Measurements from ENCODE around the gene UBE3D.

Gene UBE3D

GRCh38 chr6:83069633-83070032, 4.0 kb upstream of the UBE3D start:
- Mint-ChIP-seq H3K4me1 (peaks cover 39% of the 10 kb centered on the region), H3K27me3 (no peaks in the 10 kb centered on the region), H3K4me3 (no peak overlapping the region), H3K27ac (no peak overlapping the region), H3K9me3 (no peaks in the 10 kb centered on the region), H3K36me3 (ENCODE audit: low read depth) (peaks cover 1% of the 10 kb centered on the region)
- no peak for DNase-seq
- no peak for ATAC-seq

DNA sequence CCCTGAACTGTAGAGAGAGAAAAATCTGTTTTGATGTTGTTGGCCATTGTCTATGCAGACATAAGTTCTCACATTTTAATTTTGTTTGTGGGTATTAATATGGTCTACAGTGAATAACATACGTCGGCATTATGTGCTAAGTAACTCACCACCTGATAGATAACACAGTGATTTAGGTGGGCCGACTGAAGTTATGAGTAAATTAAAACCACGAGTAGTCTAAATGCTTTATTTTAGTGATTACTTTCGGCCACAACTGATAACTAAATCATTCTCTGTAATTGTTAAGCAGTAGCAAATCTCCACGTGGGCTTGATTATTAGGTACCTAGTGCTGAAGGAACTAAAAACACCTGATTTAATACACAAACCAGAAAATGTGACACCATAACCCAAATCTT, 3.0 kb upstream of the UBE3D start:
- Mint-ChIP-seq H3K9me3 (no peaks in the 10 kb centered on the region), H3K4me3 (peak overlapping the region; percentile 85), H3K36me3 (ENCODE audit: low read depth) (peaks cover 1% of the 10 kb centered on the region), H3K27me3 (no peaks in the 10 kb centered on the region), H3K4me1 (peaks cover 49% of the 10 kb centered on the region), H3K27ac (peak overlapping the region; percentile 76)
- no peak for DNase-seq
- no peak for ATAC-seq

DNA sequence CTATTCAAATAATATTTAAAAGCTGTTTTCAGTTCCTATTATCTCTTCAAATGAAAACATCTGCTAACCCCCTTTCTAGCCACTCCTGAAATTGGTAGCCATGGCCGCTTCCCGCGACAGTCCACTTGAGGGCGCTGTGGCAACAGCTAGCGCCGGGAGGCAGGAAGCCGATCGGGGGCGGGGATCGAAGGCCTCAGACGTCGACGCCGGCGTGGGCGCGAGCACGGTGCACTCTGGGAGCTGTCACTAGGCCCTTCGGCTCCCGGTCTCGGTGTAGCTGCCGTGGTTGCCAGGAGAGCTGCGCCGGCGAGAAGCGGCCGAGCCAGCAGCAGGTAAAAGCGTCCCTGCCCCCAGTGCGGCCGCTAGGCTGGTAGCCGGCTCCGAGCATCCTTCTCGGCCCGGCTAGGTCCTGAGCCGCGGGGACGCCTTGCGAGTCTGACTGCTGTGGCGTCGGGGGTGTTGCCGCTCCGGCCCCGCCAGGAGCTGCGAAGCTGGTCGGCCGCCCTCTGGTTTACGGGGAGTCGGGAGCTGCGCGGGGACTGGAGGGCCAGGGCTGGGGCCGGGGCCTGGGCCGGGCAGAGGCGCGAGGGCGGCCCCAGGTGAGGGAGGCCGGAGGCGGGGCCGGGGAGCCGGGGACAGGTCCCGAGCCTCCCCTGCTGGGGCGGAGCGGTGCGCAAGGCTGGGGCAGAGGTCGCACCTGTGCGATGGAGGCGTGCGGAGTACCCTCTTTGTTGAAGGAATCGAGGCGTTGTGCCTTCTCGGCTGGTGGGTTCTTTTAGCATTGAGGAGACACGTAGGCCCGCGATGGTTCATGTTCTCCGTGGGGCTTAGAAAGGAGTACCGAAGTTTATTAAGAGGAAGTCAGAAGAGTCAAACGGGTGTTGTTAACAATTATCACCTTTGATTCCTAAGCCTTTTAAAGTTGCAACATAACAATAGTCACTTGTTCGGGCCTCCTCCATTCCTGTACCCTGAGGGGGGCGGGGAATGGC, 2.1 kb upstream of the UBE3D start, which contains the start of gene DOP1A:
TSS of gene DOP1A (plus strand) at position 224 of the 992 bp plus-strand sequence. CDS start 29,307 bp downstream, outside the sequence.
- peak within 1 kb of the TSS; percentile 76 for H3K27ac Mint-ChIP-seq
- DNase-seq (peak; percentile 98), ATAC-seq (peak; percentile 92)
- H3K4me1 Mint-ChIP-seq = peaks cover 50% of the 10 kb centered on the region
- no peaks in the 10 kb centered on the region for H3K9me3 Mint-ChIP-seq
- H3K36me3 Mint-ChIP-seq (ENCODE audit: low read depth) = peaks cover 2% of the 10 kb centered on the region
- H3K27me3 Mint-ChIP-seq = no peaks in the 10 kb centered on the region
- peak within 1 kb of the TSS; percentile 85 for H3K4me3 Mint-ChIP-seq

DNA sequence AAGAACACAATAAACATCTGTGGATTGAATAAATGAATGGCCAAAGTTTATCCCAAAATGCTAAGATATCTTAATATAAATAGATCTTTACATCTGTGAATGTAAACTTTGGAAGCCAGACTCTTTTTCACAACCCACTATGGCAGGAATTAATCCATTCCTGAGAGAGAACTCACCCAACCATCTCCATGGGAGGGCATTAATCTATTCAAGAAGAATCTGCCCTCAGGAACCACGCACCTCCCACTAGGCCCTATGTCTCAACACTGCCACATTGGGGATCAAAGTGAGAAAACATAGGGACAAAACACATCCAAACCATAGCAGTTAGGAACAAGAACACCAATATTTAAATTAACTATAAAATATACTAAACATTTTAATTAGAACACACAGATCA, 3.4 kb downstream of the UBE3D start:
- Mint-ChIP-seq H3K9me3 (no peaks in the 10 kb centered on the region), H3K27me3 (no peaks in the 10 kb centered on the region), H3K4me1 (peaks cover 24% of the 10 kb centered on the region), H3K4me3 (no peak overlapping the region), H3K27ac (no peak overlapping the region), H3K36me3 (ENCODE audit: low read depth) (peaks cover 9% of the 10 kb centered on the region)
- ATAC-seq = no peak
- DNase-seq = no peak

- H3K4me3 Mint-ChIP-seq = no peak overlapping the region
- no peaks in the 10 kb centered on the region for H3K9me3 Mint-ChIP-seq
- DNase-seq = no peak
- no peak overlapping the region for H3K27ac Mint-ChIP-seq
- peaks cover 16% of the 10 kb centered on the region for H3K36me3 Mint-ChIP-seq (ENCODE audit: low read depth)
- ATAC-seq = no peak
- no peaks in the 10 kb centered on the region for H3K27me3 Mint-ChIP-seq
- H3K4me1 Mint-ChIP-seq = peaks cover 22% of the 10 kb centered on the region
Observed at GRCh38 chr6:83061190-83061589, 4.5 kb downstream of the UBE3D start.

GRCh38 chr6:83057705-83058321, 7.8 kb downstream of the UBE3D start:
- Mint-ChIP-seq H3K36me3 (ENCODE audit: low read depth) (peaks cover 28% of the 10 kb centered on the region), H3K4me3 (no peak overlapping the region), H3K9me3 (no peaks in the 10 kb centered on the region), H3K27me3 (no peaks in the 10 kb centered on the region), H3K4me1 (peaks cover 4% of the 10 kb centered on the region), H3K27ac (no peak overlapping the region)
- DNase-seq (peak; percentile 5), ATAC-seq (peak; percentile 46)

DNA sequence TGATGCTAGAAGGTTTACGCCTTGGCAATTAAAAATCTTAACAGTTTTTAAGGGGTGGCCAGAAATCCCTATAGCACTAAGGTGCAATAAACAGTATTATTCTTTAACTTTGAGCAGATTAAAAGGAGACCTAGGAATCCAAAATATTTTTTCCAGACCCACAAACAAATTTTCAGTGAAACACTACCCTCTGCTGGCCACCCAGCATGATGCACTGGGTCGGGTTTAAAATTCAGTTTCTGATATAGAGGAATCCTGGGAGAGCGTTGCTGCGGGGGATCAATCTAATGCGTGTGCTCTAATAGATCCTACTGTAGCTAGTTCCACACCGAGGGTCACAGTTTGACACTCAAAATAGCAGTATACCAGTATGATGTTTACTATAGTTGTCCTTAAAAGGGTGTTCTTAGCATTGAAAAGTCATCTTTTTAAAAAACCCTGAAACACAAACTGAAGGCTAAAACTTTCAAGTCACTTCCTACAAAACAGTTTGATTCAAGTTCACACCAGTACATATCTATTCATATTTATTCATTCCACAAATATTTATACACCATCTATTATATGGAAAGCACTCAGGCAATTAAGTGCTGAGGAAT, 10.2 kb downstream of the UBE3D start:
- ATAC-seq (peak; percentile 49), DNase-seq (peak; percentile 25)
- H3K4me3 Mint-ChIP-seq = no peak overlapping the region
- H3K36me3 Mint-ChIP-seq (ENCODE audit: low read depth) = peaks cover 31% of the 10 kb centered on the region
- no peaks in the 10 kb centered on the region for H3K9me3 Mint-ChIP-seq
- H3K27ac Mint-ChIP-seq = no peak overlapping the region
- H3K27me3 Mint-ChIP-seq = no peaks in the 10 kb centered on the region
- peaks cover 2% of the 10 kb centered on the region for H3K4me1 Mint-ChIP-seq

- ATAC-seq (no peak), DNase-seq (no peak)
- no peaks in the 10 kb centered on the region for H3K9me3 Mint-ChIP-seq
- H3K27me3 Mint-ChIP-seq = no peaks in the 10 kb centered on the region
- no peak overlapping the region for H3K27ac Mint-ChIP-seq
- no peaks in the 10 kb centered on the region for H3K4me1 Mint-ChIP-seq
- no peak overlapping the region for H3K4me3 Mint-ChIP-seq
- H3K36me3 Mint-ChIP-seq (ENCODE audit: low read depth) = peaks cover 28% of the 10 kb centered on the region
Observed at GRCh38 chr6:83053678-83054077, 12.0 kb downstream of the UBE3D start.

DNA sequence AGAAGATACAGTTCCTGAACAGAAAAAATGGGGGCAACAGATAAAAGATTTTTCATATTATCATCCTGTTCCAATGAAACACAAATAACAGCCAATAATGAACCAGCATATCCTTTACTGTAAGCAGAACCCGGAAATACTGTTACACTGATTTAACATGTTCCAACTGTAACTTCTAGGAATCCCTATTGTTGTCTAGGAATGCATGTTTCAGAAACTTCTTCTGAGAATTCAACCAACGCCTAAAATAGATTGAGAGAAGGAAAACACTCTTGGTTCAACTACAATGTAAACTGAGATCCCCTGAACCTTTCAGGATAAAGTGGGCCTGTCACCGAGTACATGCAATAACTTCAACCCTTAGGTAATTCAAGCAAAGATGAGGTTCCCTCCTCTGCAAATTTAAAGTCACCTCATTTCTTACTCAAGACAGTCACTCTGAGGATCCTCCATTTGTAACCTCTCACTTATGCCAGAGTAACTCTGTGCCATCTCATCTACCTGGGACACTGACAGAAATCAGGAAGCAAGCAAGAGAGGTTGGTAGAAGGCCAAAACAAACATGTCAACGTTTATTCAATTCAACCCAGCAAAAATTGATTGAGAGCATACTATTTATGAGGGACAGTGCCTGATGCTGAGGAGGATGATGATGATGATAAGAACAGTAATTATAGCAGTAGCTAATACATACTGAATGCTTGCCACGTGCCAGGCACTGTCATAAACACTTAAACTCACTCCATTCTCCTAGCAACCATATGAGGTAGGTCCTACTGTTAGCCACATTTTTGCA, 14.1 kb downstream of the UBE3D start:
- no peaks in the 10 kb centered on the region for H3K4me1 Mint-ChIP-seq
- H3K27me3 Mint-ChIP-seq = no peaks in the 10 kb centered on the region
- H3K9me3 Mint-ChIP-seq = no peaks in the 10 kb centered on the region
- H3K27ac Mint-ChIP-seq = no peak overlapping the region
- H3K36me3 Mint-ChIP-seq (ENCODE audit: low read depth) = peaks cover 25% of the 10 kb centered on the region
- no peak overlapping the region for H3K4me3 Mint-ChIP-seq
- DNase-seq = no peak
- no peak for ATAC-seq

DNA sequence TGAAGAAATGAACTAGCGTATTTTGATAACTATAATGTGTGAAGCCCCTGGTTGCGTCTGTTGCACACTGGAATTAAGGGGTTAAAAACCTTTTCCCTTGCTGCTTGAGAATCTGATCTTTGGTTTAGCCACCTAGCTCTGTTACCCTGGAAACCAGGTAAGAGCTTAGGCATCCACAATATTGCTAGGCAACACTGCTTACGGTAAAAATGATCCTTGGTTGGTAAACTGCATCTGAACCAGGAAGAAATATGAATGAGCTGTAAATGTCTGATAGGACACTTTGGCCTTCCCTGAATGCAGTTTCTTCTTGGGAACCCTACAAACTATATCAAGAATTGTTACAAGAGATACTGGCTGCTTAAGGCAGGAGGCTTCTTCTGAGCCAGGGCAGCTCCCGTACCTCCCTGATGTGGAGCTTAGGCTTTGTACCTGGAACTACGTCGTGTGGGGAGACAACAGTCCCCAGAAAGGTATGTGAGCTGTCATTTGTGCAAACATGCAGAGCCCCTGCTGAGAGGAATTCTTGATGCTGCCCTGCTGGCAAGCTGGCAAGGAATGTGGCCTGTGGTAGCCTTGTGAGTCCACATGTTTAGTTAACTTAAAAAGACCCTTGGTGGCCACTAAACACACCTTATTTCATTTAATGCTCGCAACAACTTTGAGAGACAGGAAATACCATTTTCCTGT, 18.4 kb downstream of the UBE3D start:
- no peak for DNase-seq
- H3K4me1 Mint-ChIP-seq = no peaks in the 10 kb centered on the region
- no peak overlapping the region for H3K4me3 Mint-ChIP-seq
- H3K27ac Mint-ChIP-seq = no peak overlapping the region
- no peaks in the 10 kb centered on the region for H3K27me3 Mint-ChIP-seq
- no peak for ATAC-seq
- H3K9me3 Mint-ChIP-seq = no peaks in the 10 kb centered on the region
- peaks cover 6% of the 10 kb centered on the region for H3K36me3 Mint-ChIP-seq (ENCODE audit: low read depth)

GRCh38 chr6:83044091-83044768, 21.4 kb downstream of the UBE3D start:
- no peak overlapping the region for H3K27ac Mint-ChIP-seq
- no peaks in the 10 kb centered on the region for H3K27me3 Mint-ChIP-seq
- H3K36me3 Mint-ChIP-seq (ENCODE audit: low read depth) = peaks cover 6% of the 10 kb centered on the region
- DNase-seq = no peak
- no peaks in the 10 kb centered on the region for H3K4me1 Mint-ChIP-seq
- no peak for ATAC-seq
- H3K4me3 Mint-ChIP-seq = no peak overlapping the region
- no peaks in the 10 kb centered on the region for H3K9me3 Mint-ChIP-seq

- Mint-ChIP-seq H3K4me1 (no peaks in the 10 kb centered on the region), H3K27me3 (no peaks in the 10 kb centered on the region), H3K9me3 (no peaks in the 10 kb centered on the region), H3K4me3 (no peak overlapping the region), H3K36me3 (ENCODE audit: low read depth) (peaks cover 6% of the 10 kb centered on the region), H3K27ac (no peak overlapping the region)
- ATAC-seq = no peak
- no peak for DNase-seq
Observed at GRCh38 chr6:83042467-83043053, 23.1 kb downstream of the UBE3D start.

DNA sequence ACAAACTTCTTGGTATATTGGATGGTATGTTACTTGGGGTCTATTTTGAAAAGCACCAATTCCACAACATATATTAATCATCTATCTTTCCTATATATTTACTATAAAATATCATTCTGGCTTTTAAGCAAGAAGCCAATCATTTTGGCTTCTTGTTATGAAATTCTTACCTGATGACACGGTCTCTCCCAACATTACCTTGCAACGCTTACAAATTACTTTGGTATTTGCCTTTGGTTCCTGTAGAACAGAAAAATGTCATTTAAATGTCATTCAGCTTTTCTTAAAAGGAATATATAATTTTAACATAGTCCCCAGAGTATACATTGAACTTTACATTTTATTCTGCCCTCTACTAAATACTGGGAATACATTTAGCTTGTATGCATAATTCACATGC, 27.4 kb downstream of the UBE3D start:
- DNase-seq (no peak), ATAC-seq (no peak)
- no peak overlapping the region for H3K27ac Mint-ChIP-seq
- peaks cover 40% of the 10 kb centered on the region for H3K36me3 Mint-ChIP-seq (ENCODE audit: low read depth)
- H3K27me3 Mint-ChIP-seq = no peaks in the 10 kb centered on the region
- no peak overlapping the region for H3K4me3 Mint-ChIP-seq
- H3K9me3 Mint-ChIP-seq = peaks cover 14% of the 10 kb centered on the region
- no peaks in the 10 kb centered on the region for H3K4me1 Mint-ChIP-seq

Data from activated naive CD8-positive, alpha-beta T cell treated with anti-CD3 and anti-CD28 coated beads, Interleukin-2, amount 50 U/mL, for 24 hours (primary cell).